H1 (cell line): ENCODE data around the gene TLR2. TPM values are rescaled to one million over a fixed set of nuclear protein-coding genes. Genes with fewer than 3 reads are reported as not detected.

Experiments
- CTCF ChIA-PET: fragments of 300-600 bp; sonication (Branson Sonifier 250); formaldehyde crosslinking; loops from one replicate; lab custom pipeline; 2021; ENCODE audit not compliant: partially characterized antibody; lab: Charles Lee
- POLR2A ChIA-PET: fragments of 300-600 bp; sonication (Branson Sonifier 250); formaldehyde crosslinking; loops from one replicate; lab custom pipeline; 2021; ENCODE audit warnings: inconsistent platforms; ENCODE audit not compliant: partially characterized antibody; lab: Charles Lee
- DNase-seq, 2 experiments: peaks; one replicate each; pipeline versions ENCODE4 v3.0.0 to v3.0.0-alpha.2; 2010 to 2022; ENCODE audit warnings: low spot score in 2 of 2, low read depth in 1 of 2, mixed read lengths in 1 of 2
- FAIRE-seq: peaks from 2 replicates; lab custom pipeline; 2011; peaks lifted over from hg19 to GRCh38; lab: Jason Lieb, UNC
- H2AFZ ChIP-seq: 2 replicates; pipeline ENCODE4 v1.8.1; 2012; ENCODE audit warnings: low read length, inconsistent platforms
- H2AK5ac ChIP-seq: 2 replicates; pipeline ENCODE4 v1.6.1; 2013; ENCODE audit warnings: low read depth, low read length
- H2BK120ac ChIP-seq: replicated peaks from 2 replicates; pipeline ENCODE3; 2013; ENCODE audit warnings: low read depth, low read length, inconsistent platforms
- H2BK12ac ChIP-seq: 2 replicates; pipeline ENCODE4 v1.6.1; 2013; ENCODE audit warnings: low read depth, low read length
- H2BK15ac ChIP-seq: 2 replicates; pipeline ENCODE4 v1.6.1; 2013; ENCODE audit warnings: low read length
- H2BK20ac ChIP-seq: 2 replicates; pipeline ENCODE4 v1.6.1; 2013; ENCODE audit warnings: low read length
- H2BK5ac ChIP-seq: 2 replicates; pipeline ENCODE4 v1.6.1; 2013; ENCODE audit warnings: low read depth, low read length
- H3K14ac ChIP-seq: 2 replicates; pipeline ENCODE4 v1.6.1; 2013; ENCODE audit warnings: inconsistent platforms; ENCODE audit not compliant: insufficient read length
- H3K18ac ChIP-seq: 2 replicates; pipeline ENCODE4 v1.6.1; 2013; ENCODE audit warnings: low read length; ENCODE audit errors: extremely low read depth
- H3K23ac ChIP-seq: 2 replicates; pipeline ENCODE4 v1.6.1; 2013; ENCODE audit warnings: inconsistent platforms; ENCODE audit not compliant: insufficient read length
- H3K23me2 ChIP-seq: 2 replicates; pipeline ENCODE4 v1.6.1; 2013; ENCODE audit warnings: low read depth, low read length
- H3K27ac ChIP-seq: 2 replicates; pipeline ENCODE4 v1.6.1; 2011; ENCODE audit warnings: low read depth, low read length, inconsistent platforms
- H3K27me3 ChIP-seq, 4 experiments: replicated peaks in 1 of 4; 1 replicate in 1 of 4; 2 replicates in 3 of 4; pipeline versions ENCODE4 v1.6.1 to v1.8.1; 2011 to 2013; ENCODE audit warnings: low read length in 3 of 4, mild to moderate bottlenecking in 3 of 4, inconsistent platforms in 2 of 4, mixed read lengths in 2 of 4, moderate library complexity in 1 of 4; ENCODE audit not compliant: control insufficient read depth in 3 of 4, insufficient read depth in 3 of 4; ENCODE audit errors: extremely low read depth in 1 of 4
- H3K36me3 ChIP-seq, 4 experiments: 2 replicates each; pipeline versions ENCODE4 v1.6.1 to v1.8.1; 2011 to 2013; ENCODE audit warnings: mild to moderate bottlenecking in 4 of 4, low read length in 3 of 4, moderate library complexity in 2 of 4, control low read depth in 1 of 4, inconsistent platforms in 1 of 4; ENCODE audit not compliant: insufficient read depth in 4 of 4, control insufficient read depth in 2 of 4
- H3K4ac ChIP-seq: replicated peaks from 2 replicates; pipeline ENCODE3; 2013; ENCODE audit warnings: low read length, low read depth, mixed read lengths, inconsistent platforms; ENCODE audit not compliant: insufficient read length
- H3K4me1 ChIP-seq, 4 experiments: replicated peaks in 1 of 4; 1 replicate in 1 of 4; 2 replicates in 3 of 4; pipeline versions ENCODE4 v1.6.1 to v1.8.1; 2011 to 2013; ENCODE audit warnings: low read length in 3 of 4, inconsistent platforms in 2 of 4, mixed read lengths in 1 of 4; ENCODE audit not compliant: insufficient read depth in 4 of 4, control insufficient read depth in 3 of 4
- H3K4me2 ChIP-seq, 2 experiments: 2 replicates each; pipeline versions ENCODE4 v1.6.1 to v1.8.1; 2011 to 2013; ENCODE audit warnings: low read depth in 2 of 2, low read length in 2 of 2, control low read depth in 1 of 2, inconsistent platforms in 1 of 2, mild to moderate bottlenecking in 1 of 2; ENCODE audit not compliant: insufficient read depth in 1 of 2
- H3K4me3 ChIP-seq, 4 experiments: fragments of 200-600, 300-600 bp in 1 of 4; sonication (generic), shearing (Covaris generic), sonication (Bioruptor Twin) in 1 of 4; 2 replicates each; pipeline versions ENCODE4 v1.5.1 to v1.8.1; 2011 to 2016; ENCODE audit warnings: low read length in 4 of 4, low read depth in 3 of 4, control low read depth in 2 of 4, inconsistent platforms in 2 of 4, mild to moderate bottlenecking in 2 of 4, mixed read lengths in 1 of 4, moderate library complexity in 1 of 4; ENCODE audit not compliant: insufficient read depth in 2 of 4; ENCODE audit errors: extremely low read depth in 1 of 4
- H3K56ac ChIP-seq: replicated peaks from 2 replicates; pipeline ENCODE3; 2013; ENCODE audit warnings: low read depth, mild to moderate bottlenecking, mixed read lengths, low read length, inconsistent platforms; ENCODE audit not compliant: insufficient read length
- H3K79me1 ChIP-seq: 2 replicates; pipeline ENCODE4 v1.6.1; 2013; ENCODE audit warnings: low read depth, low read length, control low read depth
- H3K79me2 ChIP-seq, 2 experiments: 2 replicates each; pipeline versions ENCODE4 v1.6.1 to v1.8.1; 2012 to 2013; ENCODE audit warnings: low read length in 2 of 2, mild to moderate bottlenecking in 2 of 2, inconsistent platforms in 1 of 2; ENCODE audit not compliant: insufficient read depth in 2 of 2, control insufficient read depth in 1 of 2
- H3K9ac ChIP-seq, 4 experiments: replicated peaks in 1 of 4; 1 replicate in 1 of 4; 2 replicates in 3 of 4; pipeline versions ENCODE4 v1.6.1 to v1.8.1; 2011 to 2013; ENCODE audit warnings: low read depth in 3 of 4, low read length in 3 of 4, control low read depth in 2 of 4, mild to moderate bottlenecking in 2 of 4, moderate library complexity in 2 of 4, inconsistent platforms in 1 of 4; ENCODE audit errors: extremely low read depth in 1 of 4
- H3K9me3 ChIP-seq, 2 experiments: 2 replicates each; pipeline versions ENCODE4 v1.6.1 to v1.8.1; 2012 to 2013; ENCODE audit warnings: mild to moderate bottlenecking in 2 of 2, moderate library complexity in 2 of 2, control low read depth in 1 of 2, inconsistent platforms in 1 of 2, low read depth in 1 of 2, low read length in 1 of 2, mixed read lengths in 1 of 2; ENCODE audit not compliant: insufficient read depth in 2 of 2
- H4K20me1 ChIP-seq, 2 experiments: replicated peaks in 1 of 2; 2 replicates each; pipeline versions ENCODE3 to v1.8.1; 2011 to 2013; ENCODE audit warnings: inconsistent platforms in 2 of 2, low read length in 2 of 2, mild to moderate bottlenecking in 1 of 2; ENCODE audit not compliant: insufficient read depth in 2 of 2, control insufficient read depth in 1 of 2
- H4K5ac ChIP-seq: 2 replicates; pipeline ENCODE4 v1.6.1; 2013; ENCODE audit warnings: low read length, low read depth, mixed read lengths, inconsistent platforms; ENCODE audit not compliant: insufficient read length
- H4K8ac ChIP-seq: 2 replicates; pipeline ENCODE4 v1.8.0; 2013; ENCODE audit warnings: mild to moderate bottlenecking, moderate library complexity, low read length, inconsistent platforms; ENCODE audit not compliant: insufficient read depth; ENCODE audit errors: extremely low read depth
- H4K91ac ChIP-seq: replicated peaks from 2 replicates; pipeline ENCODE3; 2013; ENCODE audit warnings: low read length, mixed read lengths, inconsistent platforms; ENCODE audit not compliant: insufficient read length
- ASH2L ChIP-seq: fragments of 200-600, 300-600 bp; sonication (generic); IDR thresholded peaks from one replicate; pipeline ENCODE4 v1.7.1; 2017; ENCODE audit warnings: low read length
- BCL11A ChIP-seq, 2 experiments: IDR thresholded peaks; one replicate each; pipeline ENCODE4 v1.6.1; 2011; ENCODE audit warnings: low read depth in 2 of 2, low read length in 2 of 2, mild to moderate bottlenecking in 2 of 2
- CREB1 ChIP-seq: IDR thresholded peaks from 2 replicates; pipeline ENCODE4 v1.6.1; 2012; ENCODE audit warnings: inconsistent platforms
- CTBP2 ChIP-seq: IDR thresholded peaks from 2 replicates; pipeline ENCODE4 v1.7.0; 2011; ENCODE audit warnings: borderline replicate concordance, mild to moderate bottlenecking, moderate library complexity, mixed read lengths, low read length; ENCODE audit not compliant: insufficient read depth, insufficient read length
- JUN ChIP-seq: IDR thresholded peaks from 2 replicates; pipeline ENCODE4 v1.6.1; 2011; ENCODE audit warnings: low read depth, mild to moderate bottlenecking, improper control_type of control experiment, low read length
- MAFK ChIP-seq: IDR thresholded peaks from 2 replicates; pipeline ENCODE4 v1.6.1; 2012; ENCODE audit warnings: low read depth, mild to moderate bottlenecking, improper control_type of control experiment, low read length
- POLR2AphosphoS5 ChIP-seq: IDR thresholded peaks from 2 replicates; pipeline ENCODE4 v1.6.1; 2011; ENCODE audit warnings: low read depth, low read length
- RAD21 ChIP-seq, 2 experiments: IDR thresholded peaks in 1 of 2; conservative IDR thresholded peaks in 1 of 2; 2 replicates each; pipeline ENCODE4 v1.6.1; 2011; ENCODE audit warnings: low read depth in 2 of 2, low read length in 2 of 2, improper control_type of control experiment in 1 of 2, inconsistent platforms in 1 of 2, mild to moderate bottlenecking in 1 of 2, moderate library complexity in 1 of 2
- RBBP5 ChIP-seq: IDR thresholded peaks from 2 replicates; pipeline ENCODE4 v1.7.1; 2012; ENCODE audit warnings: low read depth, mild to moderate bottlenecking, inconsistent platforms, low read length, moderate library complexity, borderline replicate concordance
- RNF2 ChIP-seq: fragments of 200-900, 300-1000 bp; sonication (generic); IDR thresholded peaks from 2 replicates; pipeline ENCODE4 v1.7.1; 2016; ENCODE audit warnings: borderline replicate concordance, low read depth, mild to moderate bottlenecking, antibody characterized with exemption, low read length; ENCODE audit not compliant: poor library complexity, severe bottlenecking; ENCODE audit errors: missing control alignments
- SAP30 ChIP-seq: fragments of 300-600 bp; sonication (generic); IDR thresholded peaks from 2 replicates; pipeline ENCODE4 v1.7.1; 2012; ENCODE audit warnings: low read length, moderate library complexity, mild to moderate bottlenecking, inconsistent platforms; ENCODE audit not compliant: insufficient read depth, insufficient replicate concordance
- SP4 ChIP-seq: IDR thresholded peaks from 2 replicates; pipeline ENCODE4 v1.6.1; 2012; ENCODE audit warnings: low read length, inconsistent platforms
- SRF ChIP-seq: IDR thresholded peaks from 2 replicates; pipeline ENCODE4 v1.6.1; 2011; ENCODE audit warnings: mild to moderate bottlenecking, low read depth, low read length, moderate library complexity
- TAF1 ChIP-seq: IDR thresholded peaks from 2 replicates; pipeline ENCODE4 v1.6.1; 2011; ENCODE audit warnings: mild to moderate bottlenecking, low read depth, low read length
- WGBS, 2 experiments: shearing (Covaris generic) in 1 of 2; methylation state at CpG; one replicate each; pipeline versions ENCODE4 v1.1.6 to v1.1.7; 2013 to 2015; ENCODE audit warnings: low lambda C conversion rate in 2 of 2, mixed read lengths in 2 of 2, inconsistent platforms in 1 of 2, low coverage in 1 of 2, missing lambda C conversion rate in 1 of 2; ENCODE audit not compliant: insufficient replicate concordance in 2 of 2, insufficient coverage in 1 of 2, insufficient read length in 1 of 2; ENCODE audit errors: extremely low coverage in 1 of 2, missing lambda C conversion rate in 1 of 2; 5-methylcytosine and 5-hydroxymethylcytosine counted together
- polyA plus RNA-seq, 7 experiments: library from polyadenylated mRNA; depleted of rRNA in 3 of 7; stranded (reverse) in 5 of 7; unstranded in 2 of 7; fragments of >200 nt in 5 of 7; fragments of 200-250 nt in 2 of 7; gene quantifications; 1 replicate in 5 of 7; 2 replicates in 1 of 7; 4 replicates in 1 of 7; pipeline versions ENCODE4 v1.2.1 to v1.2.3, GENCODE V29; 2011 to 2013; ENCODE audit warnings: missing spikeins in 2 of 7, mixed read lengths in 2 of 7
- total RNA-seq: library from RNA; stranded (reverse); fragmentation: NEBNext Ultra II Directional; extraction: Animal tissue kit (Norgen Biotek cat#: 25700); gene quantifications from 2 replicates; pipeline ENCODE4 v1.2.1, GENCODE V29; 2021

Gene TLR2
- total and polyA plus RNA-seq, 2 of the 8 experiments (the other 6 are each of a cell fraction or from before 2014, with no cell fraction given): 1.3 TPM

- Histone ChIP-seq H3K27ac (no peak overlapping the region), H2AK5ac (no peak overlapping the region), H3K4me2 (no peak overlapping the region), H2BK120ac (no peak overlapping the region), H2BK15ac (no peak overlapping the region), H3K14ac (no peak overlapping the region), H4K91ac (no peak overlapping the region), H3K4me3 (no peak overlapping the region), H3K4ac (no peak overlapping the region), H3K4me1 (no peaks in the 10 kb centered on the region), H2BK5ac (no peak overlapping the region), H2AFZ (no peak overlapping the region), H2BK20ac (no peak overlapping the region), H2BK12ac (no peak overlapping the region), H3K79me2 (no peaks in the 10 kb centered on the region), H4K8ac (no peak overlapping the region), H3K9ac (no peak overlapping the region), H3K9me3 (no peaks in the 10 kb centered on the region), H4K5ac (no peak overlapping the region), H3K56ac (no peak overlapping the region), H3K27me3 (no peaks in the 10 kb centered on the region), H3K23me2 (no peaks in the 10 kb centered on the region), H3K79me1 (no peaks in the 10 kb centered on the region), H3K18ac (no peak overlapping the region), H3K36me3 (no peaks in the 10 kb centered on the region; a peak in 1 of 8 replicates), H4K20me1 (no peaks in the 10 kb centered on the region), H3K23ac (no peak overlapping the region)
- DNase-seq (no peak), FAIRE-seq (no peak)
- 88% methylated on average over 1 of the region's 1 CpG; no CpG with 5 or more reads in 1 of the 2 experiments for WGBS, 2 experiments
- ChIA-PET POLR2A (no interaction called here), CTCF (interaction anchor here (0.6 to 2.2 kb wide), 4 partner anchors 44 to 79 kb away, joined by 3 to 8 read pairs (median 4); no protein-coding TSS in a partner anchor)
- no peak for TF ChIP-seq BCL11A (IDR thresholded peaks at IDR 0.05; ENCODE audit: low read depth in 2 of 2, low read length in 2 of 2)
- no peak for TF ChIP-seq ASH2L
- no peak for TF ChIP-seq SP4
- no peak for TF ChIP-seq CTBP2
- TF ChIP-seq RNF2: no peak
- no peak for TF ChIP-seq RAD21 (IDR thresholded peaks at IDR 0.05 in 1 of 2, conservative IDR thresholded peaks at IDR 0.05 in 1 of 2; ENCODE audit: low read depth in 2 of 2, low read length in 2 of 2)
- TF ChIP-seq POLR2AphosphoS5: no peak
- TF ChIP-seq JUN: no peak
- TF ChIP-seq RBBP5: no peak
- no peak for TF ChIP-seq TAF1
- TF ChIP-seq CREB1: no peak
- no peak for TF ChIP-seq SAP30
- TF ChIP-seq MAFK: no peak
- no peak for TF ChIP-seq SRF
Measured at GRCh38 chr4:153722036-153722435, 38.0 kb downstream of the TLR2 start.
